OCI-LY1 (cell line): Measurements from ENCODE around the gene RPS13.

Source experiments
- CTCF ChIP-seq: fragments of 200-600 bp; sonication (generic), shearing (Covaris generic); IDR thresholded peaks from 2 replicates; pipeline ENCODE4 v1.5.1; 2017; ENCODE audit warnings: mild to moderate bottlenecking, antibody characterized with exemption, low read length, moderate library complexity, mixed read lengths
- EZH2 ChIP-seq: fragments of 200-600 bp; sonication (generic), shearing (Covaris generic); IDR thresholded peaks from 2 replicates; pipeline ENCODE4 v1.8.0; 2017; ENCODE audit warnings: borderline replicate concordance, mixed run types, mild to moderate bottlenecking, antibody characterized with exemption, low read length, moderate library complexity, mixed read lengths

DNA sequence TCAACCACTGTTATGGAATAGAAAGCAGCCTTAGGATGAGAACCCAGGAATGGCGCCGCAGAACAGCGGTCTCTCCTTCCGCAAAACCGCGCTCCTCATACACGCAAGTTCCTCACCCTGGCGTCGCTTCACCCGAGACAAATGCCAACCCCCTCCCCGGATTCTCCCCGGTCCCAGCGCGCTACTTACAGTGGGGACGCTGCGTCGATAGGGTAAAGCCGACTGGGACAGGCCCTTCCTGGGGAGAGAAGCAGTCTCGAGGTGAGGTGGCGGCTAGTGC is 287 bp downstream of the RPS13 start:
- TF ChIP-seq CTCF, result no peak
- TF ChIP-seq EZH2, result no peak
